IPS-20b (cell line): ENCODE measurements around the gene JMJD8.
A peak's percentile ranks its signal among the peaks of the same experiment; 100 is the strongest.

ENCODE experiments used
- H3K27ac ChIP-seq: one replicate; pipeline ENCODE4 v1.5.1; 2013; ENCODE audit warnings: low read length
- H3K27me3 ChIP-seq: 2 replicates; pipeline ENCODE4 v1.6.1; 2013; ENCODE audit warnings: mild to moderate bottlenecking, low read length, inconsistent platforms; ENCODE audit not compliant: insufficient read depth
- H3K36me3 ChIP-seq: 2 replicates; pipeline ENCODE4 v1.6.1; 2013; ENCODE audit warnings: low read depth, mild to moderate bottlenecking, inconsistent platforms, low read length, moderate library complexity; ENCODE audit not compliant: insufficient read depth
- H3K4me1 ChIP-seq: 2 replicates; pipeline ENCODE4 v1.6.1; 2013; ENCODE audit warnings: mild to moderate bottlenecking, control low read depth, inconsistent platforms, low read length, moderate library complexity; ENCODE audit not compliant: insufficient read depth
- H3K4me3 ChIP-seq: 2 replicates; pipeline ENCODE4 v1.5.1; 2013; ENCODE audit warnings: mild to moderate bottlenecking, low read length, inconsistent platforms
- H3K9ac ChIP-seq: 2 replicates; pipeline ENCODE4 v1.6.1; 2013; ENCODE audit warnings: low read depth, mild to moderate bottlenecking, inconsistent platforms, low read length, moderate library complexity
- H3K9me3 ChIP-seq: 2 replicates; pipeline ENCODE4 v1.6.1; 2013; ENCODE audit warnings: mild to moderate bottlenecking, low read depth, low read length, inconsistent platforms; ENCODE audit not compliant: insufficient read depth

JMJD8 gene

DNA sequence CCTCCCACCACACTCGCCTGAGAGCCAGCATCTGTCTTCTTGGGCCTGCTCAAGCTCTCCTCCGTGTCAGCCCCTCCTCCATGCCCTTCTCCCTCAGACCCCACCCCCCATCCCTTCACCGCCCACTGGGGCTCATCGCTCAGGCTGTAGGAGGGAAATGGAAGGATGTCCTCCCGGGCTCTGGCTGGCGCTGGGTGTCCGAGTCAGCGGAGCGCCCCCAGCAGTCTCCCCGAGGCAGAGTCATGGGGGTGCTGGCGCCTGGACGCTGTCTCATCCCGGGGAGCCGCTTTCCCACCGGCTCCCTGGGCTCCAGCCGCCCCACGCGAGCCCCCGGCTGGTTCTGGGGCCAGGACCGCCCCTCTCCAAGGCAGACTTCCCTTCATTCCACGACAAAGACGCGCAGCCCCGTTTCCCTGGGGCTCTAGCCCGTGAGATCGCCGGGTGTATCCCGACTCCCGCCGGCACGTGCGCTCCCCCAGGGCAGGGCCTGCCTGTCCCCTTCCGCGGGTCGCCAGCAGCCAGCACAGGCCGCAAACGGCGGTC lies 36.4 kb upstream of the JMJD8 start:
- no peaks in the 10 kb centered on the region for H3K9me3 ChIP-seq
- peaks cover 47% of the 10 kb centered on the region for H3K27me3 ChIP-seq
- no peak overlapping the region for H3K27ac ChIP-seq
- H3K4me1 ChIP-seq: peaks cover 3% of the 10 kb centered on the region; the same call in 1 of the 2 replicates
- H3K9ac ChIP-seq: peak overlapping the region; percentile 83; the same call in 1 of the 2 replicates
- H3K4me3 ChIP-seq: peak overlapping the region; percentile 81
- H3K36me3 ChIP-seq: no peaks in the 10 kb centered on the region

DNA sequence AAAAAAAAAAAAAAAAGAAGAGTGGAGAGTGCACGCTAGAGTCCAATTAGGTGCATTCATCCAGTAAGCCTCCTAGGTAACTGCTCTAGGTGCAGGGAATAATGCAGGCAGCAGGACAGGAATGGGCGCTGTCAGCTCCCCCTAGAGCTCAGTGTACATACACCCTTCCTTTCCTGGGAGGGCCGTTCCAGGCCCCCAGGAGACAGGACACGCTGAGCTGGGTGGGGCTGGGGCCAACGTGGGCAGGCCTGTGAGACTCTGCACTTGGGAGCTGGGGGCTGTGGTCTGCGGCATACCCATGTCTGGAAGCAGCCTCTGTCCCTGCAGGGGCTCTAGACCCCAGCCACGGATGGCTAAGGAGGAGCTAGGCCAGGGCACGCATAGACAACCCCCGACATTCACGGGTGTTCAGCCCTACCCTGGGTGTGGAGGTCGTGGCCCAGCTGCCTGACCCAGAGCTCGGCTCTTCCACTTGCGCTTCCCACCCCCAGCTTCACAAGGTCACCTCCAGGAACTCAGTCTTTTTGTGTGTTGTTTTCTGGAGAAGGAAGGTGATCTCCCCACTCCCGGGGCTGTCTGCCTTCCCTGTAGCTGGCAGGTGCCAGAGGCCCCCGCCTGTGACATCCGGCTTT lies 35.8 kb upstream of the JMJD8 start:
- Histone ChIP-seq H3K9me3 (no peaks in the 10 kb centered on the region), H3K4me1 (peaks cover 3% of the 10 kb centered on the region; the same call in 1 of the 2 replicates), H3K4me3 (peak overlapping the region; percentile 81), H3K36me3 (no peaks in the 10 kb centered on the region), H3K27ac (no peak overlapping the region), H3K27me3 (peaks cover 45% of the 10 kb centered on the region), H3K9ac (peak overlapping the region; percentile 83; the same call in 1 of the 2 replicates)

DNA sequence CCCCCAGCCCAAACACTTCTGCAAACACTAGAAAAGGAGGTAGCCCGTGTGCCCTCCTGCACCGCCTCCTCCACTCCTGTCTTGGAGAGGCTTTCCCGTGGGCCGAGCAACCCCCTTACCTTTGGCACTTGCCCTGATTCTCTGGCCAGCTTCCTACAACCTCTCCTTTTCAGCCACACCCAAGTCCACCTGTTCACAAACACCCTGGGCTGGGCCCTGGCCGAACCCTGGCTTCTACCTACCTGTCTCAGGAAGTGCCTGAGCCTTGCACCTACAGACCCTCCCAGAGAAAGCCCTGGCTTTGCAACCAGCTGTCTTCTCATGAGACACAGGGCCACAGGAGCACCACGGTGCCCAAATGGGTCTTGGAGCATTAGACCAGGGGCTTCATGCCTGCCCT lies 34.8 kb upstream of the JMJD8 start:
- Histone ChIP-seq H3K27me3 (peaks cover 53% of the 10 kb centered on the region), H3K4me3 (no peak overlapping the region), H3K9me3 (no peaks in the 10 kb centered on the region), H3K4me1 (peaks cover 3% of the 10 kb centered on the region; the same call in 1 of the 2 replicates), H3K36me3 (no peaks in the 10 kb centered on the region), H3K27ac (no peak overlapping the region), H3K9ac (no peak overlapping the region)

DNA sequence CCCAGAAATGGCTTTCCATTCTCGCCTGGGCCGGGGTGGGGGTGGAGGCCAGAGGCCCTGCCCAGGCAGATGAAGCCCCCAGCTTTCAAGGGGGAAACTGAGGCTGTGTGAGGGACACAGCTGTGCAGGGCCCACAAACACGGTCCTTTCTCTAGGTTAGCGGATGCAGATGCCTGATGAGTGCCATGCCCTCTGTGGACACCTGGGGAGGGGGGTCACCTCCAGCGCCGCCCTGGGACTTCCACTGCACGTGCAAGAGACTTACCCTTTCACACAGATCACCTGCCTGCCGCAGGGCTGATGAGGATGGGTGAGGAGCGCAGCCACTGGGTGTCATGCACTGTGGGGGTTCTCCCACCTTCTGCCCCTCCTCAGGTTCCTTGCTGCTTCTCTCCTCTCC lies 34.3 kb upstream of the JMJD8 start:
- no peaks in the 10 kb centered on the region for H3K36me3 ChIP-seq
- peaks cover 58% of the 10 kb centered on the region for H3K27me3 ChIP-seq
- H3K4me1 ChIP-seq: peaks cover 3% of the 10 kb centered on the region; the same call in 1 of the 2 replicates
- no peak overlapping the region for H3K27ac ChIP-seq
- H3K4me3 ChIP-seq: no peak overlapping the region
- no peaks in the 10 kb centered on the region for H3K9me3 ChIP-seq
- no peak overlapping the region for H3K9ac ChIP-seq

DNA sequence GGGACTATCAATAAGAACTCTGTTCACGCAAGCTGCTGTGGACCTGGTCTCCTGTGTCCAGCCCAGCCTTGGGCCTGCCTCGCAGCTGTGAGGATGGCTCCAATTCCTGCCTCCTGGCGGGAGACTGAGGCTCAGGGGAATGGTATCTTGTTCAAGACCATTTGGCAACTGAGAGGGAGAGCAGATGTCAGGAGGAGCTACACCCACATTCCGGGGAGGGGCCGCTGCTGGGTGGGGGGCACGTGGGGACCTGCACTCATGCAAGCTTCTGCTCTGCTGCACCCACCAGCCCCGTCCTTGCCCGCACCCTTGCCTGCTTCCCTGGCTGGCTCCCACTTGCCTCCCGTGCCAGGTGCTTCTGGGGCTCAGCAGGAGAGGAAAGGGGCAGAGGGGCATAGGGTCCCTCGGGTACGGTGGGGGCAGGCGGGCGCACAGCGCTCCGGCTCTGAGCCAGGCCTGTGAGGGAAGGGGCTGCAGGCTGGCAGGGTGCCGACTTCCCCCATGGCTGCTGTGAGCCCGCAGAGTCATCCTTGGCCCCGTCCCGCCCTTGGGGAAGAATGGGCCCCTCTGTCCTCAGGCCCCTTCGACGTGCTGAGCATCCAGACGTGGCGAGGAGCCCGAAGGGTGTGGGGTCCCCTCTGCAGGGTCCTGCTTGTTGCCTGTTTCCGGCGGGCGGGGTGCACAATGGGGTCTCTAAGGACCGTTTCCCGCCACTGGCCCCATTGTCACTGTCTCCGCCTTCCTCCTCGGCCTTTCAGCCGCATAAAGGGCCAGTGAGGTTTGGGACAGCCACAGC lies 33.5 kb upstream of the JMJD8 start:
- Histone ChIP-seq H3K27ac (no peak overlapping the region), H3K36me3 (no peaks in the 10 kb centered on the region), H3K27me3 (peaks cover 59% of the 10 kb centered on the region), H3K9me3 (no peaks in the 10 kb centered on the region), H3K4me3 (no peak overlapping the region), H3K4me1 (peaks cover 3% of the 10 kb centered on the region; the same call in 1 of the 2 replicates), H3K9ac (no peak overlapping the region)

DNA sequence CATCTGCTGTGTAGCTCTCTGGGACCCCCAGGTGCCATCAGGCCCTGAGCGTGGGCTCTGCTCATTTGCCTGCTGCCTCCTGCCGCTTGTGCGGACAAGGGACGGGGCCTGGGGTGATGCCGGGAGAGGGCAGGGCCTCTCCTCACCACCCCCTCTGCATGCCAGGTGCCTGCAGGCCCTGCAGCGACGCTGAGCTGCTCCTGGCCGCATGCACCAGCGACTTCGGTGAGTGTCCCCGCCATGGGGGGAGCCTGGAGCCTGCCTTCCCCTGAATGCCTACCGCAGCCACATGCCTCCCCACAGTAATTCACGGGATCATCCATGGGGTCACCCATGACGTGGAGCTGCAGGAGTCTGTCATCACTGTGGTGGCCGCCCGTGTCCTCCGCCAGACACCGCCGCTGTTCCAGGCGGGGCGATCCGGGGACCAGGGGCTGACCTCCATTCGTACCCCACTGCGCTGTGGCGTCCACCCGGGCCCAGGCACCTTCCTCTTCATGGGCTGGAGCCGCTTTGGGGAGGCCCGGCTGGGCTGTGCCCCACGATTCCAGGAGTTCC lies 32.7 kb upstream of the JMJD8 start:
- Histone ChIP-seq H3K4me1 (peaks cover 3% of the 10 kb centered on the region; the same call in 1 of the 2 replicates), H3K9me3 (no peaks in the 10 kb centered on the region), H3K27me3 (peaks cover 62% of the 10 kb centered on the region), H3K27ac (no peak overlapping the region), H3K4me3 (no peak overlapping the region; the same call in 1 of the 2 replicates), H3K9ac (no peak overlapping the region), H3K36me3 (no peaks in the 10 kb centered on the region)

DNA sequence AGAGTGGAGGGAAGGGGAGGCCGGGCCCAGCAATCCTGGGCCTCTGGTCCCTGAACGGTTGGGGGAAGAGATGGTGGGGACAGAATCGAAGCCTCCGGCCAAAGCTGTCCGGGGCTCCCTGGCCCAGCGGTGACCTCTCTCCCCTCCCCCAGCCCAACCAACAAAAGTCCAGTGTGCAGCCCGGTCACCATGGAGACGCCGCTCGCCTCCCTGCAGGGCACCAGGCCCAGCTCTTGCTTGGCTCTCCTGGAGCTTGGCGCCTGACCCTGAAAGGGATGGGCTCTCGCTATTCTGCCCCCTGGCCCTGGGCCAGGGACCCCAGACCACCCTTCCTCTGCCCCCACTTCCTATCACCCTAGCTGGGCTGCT lies 32.0 kb upstream of the JMJD8 start:
- Histone ChIP-seq H3K9me3 (no peaks in the 10 kb centered on the region), H3K36me3 (no peaks in the 10 kb centered on the region), H3K4me1 (peaks cover 3% of the 10 kb centered on the region; the same call in 1 of the 2 replicates), H3K4me3 (peak overlapping the region; percentile 38; the same call in 1 of the 2 replicates), H3K27ac (no peak overlapping the region), H3K9ac (no peak overlapping the region), H3K27me3 (peaks cover 62% of the 10 kb centered on the region)

DNA sequence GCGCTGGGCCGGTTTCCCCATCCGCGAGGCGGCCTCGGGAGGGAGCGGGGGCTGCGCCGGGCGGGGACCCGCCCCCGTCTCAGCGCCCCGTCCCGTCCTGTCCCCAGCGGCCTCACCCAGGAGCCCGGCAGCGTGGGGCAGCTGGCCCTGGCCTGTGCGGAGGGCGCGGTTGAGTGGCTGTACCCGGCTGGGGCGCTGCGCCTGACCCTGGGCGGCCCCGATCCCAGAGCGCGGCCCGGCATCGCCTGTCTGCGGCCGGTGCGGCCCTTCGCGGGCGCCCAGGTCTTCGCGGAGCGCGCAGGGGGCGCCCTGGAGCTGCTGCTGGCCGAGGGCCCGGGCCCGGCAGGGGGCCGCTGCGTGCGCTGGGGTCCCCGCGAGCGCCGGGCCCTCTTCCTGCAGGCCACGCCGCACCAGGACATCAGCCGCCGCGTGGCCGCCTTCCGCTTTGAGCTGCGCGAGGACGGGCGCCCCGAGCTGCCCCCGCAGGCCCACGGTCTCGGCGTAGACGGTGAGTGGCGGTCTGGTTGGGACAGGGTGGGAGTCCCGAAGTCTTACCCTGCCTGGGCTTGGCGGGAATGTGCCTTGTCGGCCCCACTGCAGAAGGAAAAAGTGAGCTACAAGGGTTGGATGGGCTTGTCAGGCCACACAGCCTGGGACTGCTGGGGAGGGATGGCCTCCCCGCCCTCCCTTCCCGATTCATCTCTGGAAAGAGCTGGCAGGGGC lies 31.5 kb upstream of the JMJD8 start:
- Histone ChIP-seq H3K27ac (no peak overlapping the region), H3K4me1 (peaks cover 3% of the 10 kb centered on the region; the same call in 1 of the 2 replicates), H3K4me3 (peak overlapping the region; percentile 56; the same call in 1 of the 2 replicates), H3K9me3 (no peaks in the 10 kb centered on the region), H3K36me3 (no peaks in the 10 kb centered on the region), H3K27me3 (peaks cover 63% of the 10 kb centered on the region), H3K9ac (no peak overlapping the region)

DNA sequence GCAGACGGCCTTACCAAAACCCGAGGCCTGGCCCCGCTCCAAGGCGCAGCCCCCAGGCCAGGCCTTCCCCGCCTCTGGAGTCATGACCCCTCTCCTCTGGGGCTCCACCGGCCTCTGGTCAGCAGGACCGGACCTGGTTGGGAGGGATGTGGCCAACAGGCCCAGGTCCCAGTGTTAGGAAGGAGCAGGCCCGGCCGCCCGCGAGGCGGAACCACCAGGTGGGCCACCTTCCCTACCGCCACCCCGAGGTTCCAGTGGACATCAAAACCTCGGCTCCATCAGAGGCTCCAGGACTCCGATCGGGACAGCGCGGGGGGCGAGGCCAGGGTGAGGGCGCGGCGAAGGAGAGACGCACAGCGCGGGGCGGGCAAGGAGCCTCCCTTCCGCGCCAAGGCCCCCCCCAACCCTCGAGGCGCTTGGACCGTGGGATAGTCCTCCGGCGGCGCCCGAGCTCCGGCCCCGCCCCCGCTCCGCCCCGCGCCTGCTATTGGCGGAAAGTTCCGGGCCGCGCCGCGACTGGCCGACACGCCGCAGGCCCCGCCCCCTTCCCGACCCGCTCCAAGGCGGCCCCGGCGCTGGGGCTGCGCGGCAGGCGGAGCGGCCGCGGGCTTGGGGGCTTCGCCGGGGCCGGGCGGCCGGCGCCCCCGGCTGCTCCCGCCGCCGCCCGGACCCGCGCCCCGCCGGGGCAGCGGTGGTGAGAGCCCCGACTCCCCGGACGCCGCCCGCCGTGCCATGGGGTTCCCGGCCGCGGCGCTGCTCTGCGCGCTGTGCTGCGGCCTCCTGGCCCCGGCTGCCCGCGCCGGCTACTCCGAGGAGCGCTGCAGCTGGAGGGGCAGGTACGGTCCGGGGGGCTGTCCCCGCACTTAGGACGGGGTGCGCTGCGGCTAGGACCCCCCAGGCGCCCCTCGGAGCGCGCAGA lies 30.7 kb upstream of the JMJD8 start, which contains the start of gene METRN:
TSS of gene METRN (plus strand) at position 561 of the 919 bp plus-strand sequence. CDS start at position 733, 172 bp downstream.
- no peak within 1 kb of the TSS for H3K27ac ChIP-seq
- peaks cover 3% of the 10 kb centered on the region; the same call in 1 of the 2 replicates for H3K4me1 ChIP-seq
- H3K27me3 ChIP-seq: peaks cover 71% of the 10 kb centered on the region

DNA sequence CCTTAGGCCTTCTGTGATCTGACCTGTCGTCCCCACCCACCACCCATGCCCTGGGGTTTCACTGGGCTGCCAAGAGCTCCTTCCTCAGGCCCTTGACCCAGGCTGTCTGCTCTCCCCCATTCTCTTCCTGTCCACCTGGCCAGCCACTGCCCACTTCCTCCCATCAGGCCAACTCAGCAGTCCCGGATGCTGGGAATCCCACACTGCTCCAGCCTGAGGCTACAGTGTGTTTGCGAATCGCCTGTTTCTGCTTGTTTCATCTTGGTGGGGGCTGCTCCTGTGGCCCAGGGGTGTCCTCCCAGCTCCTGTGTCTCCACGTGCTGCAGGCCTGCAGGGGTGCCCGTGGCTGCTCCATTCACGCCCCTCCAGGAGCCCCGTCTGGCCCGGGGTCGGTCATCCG lies 29.9 kb upstream of the JMJD8 start:
- H3K9ac ChIP-seq: no peak overlapping the region

More for the DNA sequence above, 30.7 kb upstream of the JMJD8 start, which contains the start of gene METRN:
- Histone ChIP-seq H3K36me3 (no peaks in the 10 kb centered on the region), H3K9me3 (no peaks in the 10 kb centered on the region), H3K9ac (no peak within 1 kb of the TSS), H3K4me3 (peak within 1 kb of the TSS; percentile 56; the same call in 1 of the 2 replicates)

More for the DNA sequence above, 29.9 kb upstream of the JMJD8 start:
- Histone ChIP-seq H3K27me3 (peaks cover 72% of the 10 kb centered on the region), H3K9me3 (no peaks in the 10 kb centered on the region), H3K4me3 (no peak overlapping the region), H3K27ac (no peak overlapping the region), H3K4me1 (peaks cover 3% of the 10 kb centered on the region; the same call in 1 of the 2 replicates), H3K36me3 (no peaks in the 10 kb centered on the region)
